ENCODE measurements around the gene CREB3. TPM values are rescaled to one million over a fixed set of nuclear protein-coding genes. Genes with fewer than 3 reads are reported as not detected.

Gene CREB3
- total RNA-seq, 1 experiment from 2014 or later: 104 TPM

- DNase-seq (ENCODE audit: low read depth): no peak
Observed at GRCh38 chr9:35776018-35776417, 43.6 kb downstream of the CREB3 start.

- DNase-seq (ENCODE audit: low read depth): no peak
Observed at GRCh38 chr9:35778496-35778895, 46.0 kb downstream of the CREB3 start.

GRCh38 chr9:35781066-35781465 lies 48.6 kb downstream of the CREB3 start:
- DNase-seq (ENCODE audit: low read depth): no peak

- no peak for DNase-seq (ENCODE audit: low read depth)
Observed at GRCh38 chr9:35783418-35783817, 51.0 kb downstream of the CREB3 start.

Other genes starting within 250 kb of the CREB3 start
- gene RUSC2, start 242.6 kb upstream of the CREB3 start, total RNA-seq (2014; rRNA removed; shearing (Covaris generic)): 18.2 and 20.7 TPM in 2 replicates
- gene TESK1, start 127.4 kb upstream of the CREB3 start, total RNA-seq (2014; rRNA removed; shearing (Covaris generic)): 6.1 and 9.4 TPM in 2 replicates
- 1.7 TPM in 1 of 2 replicates, not detected in the other for gene CD72, start 114.3 kb upstream of the CREB3 start, total RNA-seq (2014; rRNA removed; shearing (Covaris generic))
- not detected in 2 replicates for gene SIT1, start 81.7 kb upstream of the CREB3 start, total RNA-seq (2014; rRNA removed; shearing (Covaris generic))
- gene RMRP, start 74.6 kb upstream of the CREB3 start, total RNA-seq (2014; rRNA removed; shearing (Covaris generic)): 3,813 and 4,416 TPM in 2 replicates
- 8.6 and 9.5 TPM in 2 replicates for gene CCDC107, start 74.4 kb upstream of the CREB3 start, total RNA-seq (2014; rRNA removed; shearing (Covaris generic))
- 2.9 and 4.2 TPM in 2 replicates for gene ARHGEF39, start 67.5 kb upstream of the CREB3 start, total RNA-seq (2014; rRNA removed; shearing (Covaris generic))
- 0.42 TPM in 1 of 2 replicates, not detected in the other for gene CA9, start 58.7 kb upstream of the CREB3 start, total RNA-seq (2014; rRNA removed; shearing (Covaris generic))
- gene TPM2, start 42.7 kb upstream of the CREB3 start, total RNA-seq (2014; rRNA removed; shearing (Covaris generic)): 793 and 977 TPM in 2 replicates
- 173 and 190 TPM in 2 replicates for gene TLN1, start 471 bp upstream of the CREB3 start, total RNA-seq (2014; rRNA removed; shearing (Covaris generic))
- 23.6 and 24.8 TPM in 2 replicates for gene GBA2, start 16.6 kb downstream of the CREB3 start, total RNA-seq (2014; rRNA removed; shearing (Covaris generic))
- 11.7 and 16.3 TPM in 2 replicates for gene RGP1, start 16.6 kb downstream of the CREB3 start, total RNA-seq (2014; rRNA removed; shearing (Covaris generic))
- gene MSMP, start 21.6 kb downstream of the CREB3 start, total RNA-seq (2014; rRNA removed; shearing (Covaris generic)): 0.21 and 0.51 TPM in 2 replicates
- 2.1 and 3.4 TPM in 2 replicates for gene NPR2, start 58.9 kb downstream of the CREB3 start, total RNA-seq (2014; rRNA removed; shearing (Covaris generic))
- gene SPAG8, start 79.6 kb downstream of the CREB3 start, total RNA-seq (2014; rRNA removed; shearing (Covaris generic)): 0.57 and 0.65 TPM in 2 replicates
- gene HINT2, start 82.4 kb downstream of the CREB3 start, total RNA-seq (2014; rRNA removed; shearing (Covaris generic)): 72.7 and 94.8 TPM in 2 replicates
- not detected in 2 replicates for gene FAM221B, start 96.1 kb downstream of the CREB3 start, total RNA-seq (2014; rRNA removed; shearing (Covaris generic))
- gene TMEM8B, start 96.6 kb downstream of the CREB3 start, total RNA-seq (2014; rRNA removed; shearing (Covaris generic)): 1.1 and 2.0 TPM in 2 replicates
- not detected in 2 replicates for gene OR13J1, start 137.7 kb downstream of the CREB3 start, total RNA-seq (2014; rRNA removed; shearing (Covaris generic))
- 1.8 and 3.5 TPM in 2 replicates for gene HRCT1, start 173.5 kb downstream of the CREB3 start, total RNA-seq (2014; rRNA removed; shearing (Covaris generic))
- 0.06 TPM in 1 of 2 replicates, not detected in the other for gene SPAAR, start 176.8 kb downstream of the CREB3 start, total RNA-seq (2014; rRNA removed; shearing (Covaris generic))
- not detected in 2 replicates for gene OR2S2, start 225.5 kb downstream of the CREB3 start, total RNA-seq (2014; rRNA removed; shearing (Covaris generic))